SU-DHL-6 (cell line): Measurements from ENCODE around the gene MRPS10.
"Not testable (repeated sequence)": the region's sequence is repeated elsewhere in the genome, so short reads cannot be mapped to it uniquely, and the experiment has no call there.

Experiments
- H2AFZ ChIP-seq: fragments of 200-600 bp; sonication (generic); 2 replicates; pipeline ENCODE4 v1.6.1; 2014; ENCODE audit warnings: low read depth, mild to moderate bottlenecking, moderate library complexity, mixed read lengths, antibody characterized with exemption, low read length; ENCODE audit not compliant: severe bottlenecking
- H3F3A ChIP-seq: fragments of 200-600 bp; shearing (Covaris generic); 2 replicates; pipeline ENCODE4 v1.6.0; 2016; ENCODE audit warnings: antibody characterized with exemption, mild to moderate bottlenecking; ENCODE audit not compliant: insufficient read depth
- H3K27ac ChIP-seq: fragments of 200-600 bp; sonication (generic); 2 replicates; pipeline ENCODE4 v1.5.1; 2016; ENCODE audit warnings: low read depth, mild to moderate bottlenecking, low read length, moderate library complexity, mixed read lengths
- H3K27me3 ChIP-seq: fragments of 200-600 bp; sonication (generic), shearing (Covaris generic); 2 replicates; pipeline ENCODE4 v1.6.0; 2014; ENCODE audit warnings: mild to moderate bottlenecking, low read length
- H3K36me3 ChIP-seq: fragments of 200-600 bp; sonication (generic); 2 replicates; pipeline ENCODE4 v1.6.1; 2014; ENCODE audit warnings: mild to moderate bottlenecking, low read length, mixed read lengths
- H3K4me2 ChIP-seq: fragments of 300-600, 200-600 bp; shearing (Covaris generic), sonication (generic); 2 replicates; pipeline ENCODE4 v1.6.0; 2014; ENCODE audit warnings: low read length, low read depth, mild to moderate bottlenecking; ENCODE audit not compliant: poor library complexity, severe bottlenecking
- H3K4me3 ChIP-seq: fragments of 200-600 bp; sonication (generic); 2 replicates; pipeline ENCODE4 v1.5.1; 2014; ENCODE audit warnings: antibody characterized with exemption, low read length, mild to moderate bottlenecking, mixed read lengths; ENCODE audit not compliant: insufficient read depth, poor library complexity, severe bottlenecking
- H3K79me2 ChIP-seq: fragments of 200-600 bp; sonication (generic); 2 replicates; pipeline ENCODE4 v1.6.1; 2014; ENCODE audit warnings: mild to moderate bottlenecking, low read length, moderate library complexity; ENCODE audit not compliant: insufficient read depth
- H3K9ac ChIP-seq: fragments of 200-600 bp; sonication (generic); 2 replicates; pipeline ENCODE4 v1.7.0; 2014; ENCODE audit warnings: mild to moderate bottlenecking, low read length
- H3K9me2 ChIP-seq: fragments of 200-600 bp; sonication (generic); replicated peaks from 2 replicates; pipeline ENCODE4 v1.6.1; 2014; ENCODE audit warnings: low read length; ENCODE audit not compliant: insufficient read depth
- H3K9me3 ChIP-seq: fragments of 200-600 bp; sonication (generic); 2 replicates; pipeline ENCODE4 v1.6.1; 2014; ENCODE audit warnings: low read length, mixed read lengths; ENCODE audit not compliant: insufficient read depth
- H4K20me1 ChIP-seq: fragments of 200-600 bp; sonication (generic); 2 replicates; pipeline ENCODE4 v1.6.1; 2014; ENCODE audit warnings: low read depth, mild to moderate bottlenecking, antibody characterized with exemption, low read length, moderate library complexity, mixed read lengths
- EZH2phosphoT487 ChIP-seq: fragments of 200-600 bp; sonication (generic), shearing (Covaris generic); conservative IDR thresholded peaks from 2 replicates; pipeline ENCODE4 v1.6.1; 2018; ENCODE audit warnings: mild to moderate bottlenecking, antibody characterized with exemption, low read length, moderate library complexity, mixed read lengths
- TF ChIP-seq, protein P1 (sequence below): fragments of 200-600 bp; sonication (generic); IDR thresholded peaks from one replicate; pipeline ENCODE4 v1.5.1; 2017; ENCODE audit warnings: antibody characterized with exemption, mild to moderate bottlenecking, low read length, moderate library complexity; ENCODE audit not compliant: insufficient read depth, poor library complexity, severe bottlenecking

MRPS10 gene

DNA sequence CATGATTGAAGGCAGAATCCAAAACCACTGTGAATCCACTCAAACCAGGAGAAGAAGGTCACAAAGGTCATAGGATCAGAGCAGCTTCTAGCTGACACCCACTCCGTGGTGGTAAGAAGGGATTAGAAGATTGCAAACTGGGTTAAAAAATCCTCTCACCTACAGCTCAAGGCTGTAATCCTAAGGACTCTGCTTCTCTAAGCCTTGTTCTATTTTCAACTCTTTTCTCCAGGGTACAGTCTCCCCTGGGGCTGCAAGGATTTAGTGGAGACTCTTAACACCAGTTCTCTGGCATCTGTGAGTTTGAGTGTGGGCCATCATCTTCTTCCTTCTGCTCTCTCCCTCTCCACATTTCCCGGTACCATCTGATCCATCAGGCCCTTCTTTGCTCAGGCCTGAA lies 44.6 kb downstream of the MRPS10 start, which contains the start of gene GUCA1A:
Gene GUCA1A (plus strand): TSS at position 264 of the 400 bp plus-strand sequence. CDS start 250 bp downstream, outside the sequence.
- Histone ChIP-seq H3K4me3 (no peak within 1 kb of the TSS), H3K4me2 (no peak within 1 kb of the TSS), H4K20me1 (no peaks in the 10 kb centered on the region), H3K9me3 (no peaks in the 10 kb centered on the region), H3F3A (no peaks in the 10 kb centered on the region), H3K27ac (no peak within 1 kb of the TSS), H3K79me2 (no peaks in the 10 kb centered on the region), H3K9ac (no peak within 1 kb of the TSS), H3K27me3 (no peaks in the 10 kb centered on the region), H3K9me2 (no peaks in the 10 kb centered on the region), H2AFZ (no peak within 1 kb of the TSS), H3K36me3 (no peaks in the 10 kb centered on the region)
- TF ChIP-seq, protein P1, sequence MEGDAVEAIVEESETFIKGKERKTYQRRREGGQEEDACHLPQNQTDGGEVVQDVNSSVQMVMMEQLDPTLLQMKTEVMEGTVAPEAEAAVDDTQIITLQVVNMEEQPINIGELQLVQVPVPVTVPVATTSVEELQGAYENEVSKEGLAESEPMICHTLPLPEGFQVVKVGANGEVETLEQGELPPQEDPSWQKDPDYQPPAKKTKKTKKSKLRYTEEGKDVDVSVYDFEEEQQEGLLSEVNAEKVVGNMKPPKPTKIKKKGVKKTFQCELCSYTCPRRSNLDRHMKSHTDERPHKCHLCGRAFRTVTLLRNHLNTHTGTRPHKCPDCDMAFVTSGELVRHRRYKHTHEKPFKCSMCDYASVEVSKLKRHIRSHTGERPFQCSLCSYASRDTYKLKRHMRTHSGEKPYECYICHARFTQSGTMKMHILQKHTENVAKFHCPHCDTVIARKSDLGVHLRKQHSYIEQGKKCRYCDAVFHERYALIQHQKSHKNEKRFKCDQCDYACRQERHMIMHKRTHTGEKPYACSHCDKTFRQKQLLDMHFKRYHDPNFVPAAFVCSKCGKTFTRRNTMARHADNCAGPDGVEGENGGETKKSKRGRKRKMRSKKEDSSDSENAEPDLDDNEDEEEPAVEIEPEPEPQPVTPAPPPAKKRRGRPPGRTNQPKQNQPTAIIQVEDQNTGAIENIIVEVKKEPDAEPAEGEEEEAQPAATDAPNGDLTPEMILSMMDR = no peak
- no peak for TF ChIP-seq EZH2phosphoT487

GRCh38 chr6:42171813-42172581 lies 45.7 kb downstream of the MRPS10 start:
- no peak overlapping the region for H3K4me2 ChIP-seq
- H3K36me3 ChIP-seq = no peaks in the 10 kb centered on the region
- no peaks in the 10 kb centered on the region for H3F3A ChIP-seq
- no peak for TF ChIP-seq EZH2phosphoT487
- TF ChIP-seq, protein P1 = no peak
- no peaks in the 10 kb centered on the region for H3K27me3 ChIP-seq
- no peaks in the 10 kb centered on the region for H3K9me3 ChIP-seq
- no peak overlapping the region for H3K4me3 ChIP-seq
- no peaks in the 10 kb centered on the region for H3K9me2 ChIP-seq
- no peak overlapping the region for H2AFZ ChIP-seq
- H3K27ac ChIP-seq = no peak overlapping the region
- H4K20me1 ChIP-seq = no peaks in the 10 kb centered on the region
- H3K9ac ChIP-seq = no peak overlapping the region
- no peaks in the 10 kb centered on the region for H3K79me2 ChIP-seq

GRCh38 chr6:42169780-42170179 lies 47.9 kb downstream of the MRPS10 start:
- not testable (repeated sequence) for H3K9me2 ChIP-seq, H3K9ac ChIP-seq, H3K4me2 ChIP-seq, H3K36me3 ChIP-seq, H3K9me3 ChIP-seq, H4K20me1 ChIP-seq, H2AFZ ChIP-seq, H3K4me3 ChIP-seq, H3K79me2 ChIP-seq, H3K27me3 ChIP-seq, H3K27ac ChIP-seq, H3F3A ChIP-seq

DNA sequence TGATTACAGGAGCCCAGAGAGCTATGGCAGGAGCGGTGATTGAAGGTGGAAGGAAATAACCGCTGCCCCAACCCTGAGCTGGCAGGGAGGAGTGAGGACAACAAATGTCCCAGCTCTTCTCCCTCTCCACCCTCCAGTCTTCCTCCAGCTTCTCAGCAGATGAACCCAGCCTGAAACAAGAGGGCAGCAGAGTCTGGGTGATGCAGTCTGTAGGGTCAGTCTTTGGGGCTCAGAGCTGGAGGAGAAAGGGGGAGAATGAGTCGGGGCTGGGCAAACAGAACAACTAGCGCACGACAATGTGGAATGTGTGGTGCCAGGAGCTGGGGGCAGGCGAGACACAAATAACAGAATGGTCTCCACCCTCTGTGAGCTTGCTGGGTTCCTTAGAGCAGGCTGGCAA lies 49.0 kb downstream of the MRPS10 start:
- no peak overlapping the region for H2AFZ ChIP-seq

More for the DNA sequence above, 49.0 kb downstream of the MRPS10 start:
- Histone ChIP-seq H3K4me3 (no peak overlapping the region), H3F3A (no peaks in the 10 kb centered on the region), H3K9me2 (no peaks in the 10 kb centered on the region), H3K9ac (no peak overlapping the region), H3K27me3 (no peaks in the 10 kb centered on the region), H4K20me1 (no peaks in the 10 kb centered on the region), H3K36me3 (no peaks in the 10 kb centered on the region), H3K9me3 (no peaks in the 10 kb centered on the region), H3K79me2 (no peaks in the 10 kb centered on the region), H3K27ac (no peak overlapping the region), H3K4me2 (no peak overlapping the region)
- TF ChIP-seq, protein P1 = no peak
- no peak for TF ChIP-seq EZH2phosphoT487
